ENCODE measurements around the gene VAMP2.
"Not testable (repeated sequence)": the region's sequence is repeated elsewhere in the genome, so short reads cannot be mapped to it uniquely, and the experiment has no call there.

VAMP2 gene

DNA sequence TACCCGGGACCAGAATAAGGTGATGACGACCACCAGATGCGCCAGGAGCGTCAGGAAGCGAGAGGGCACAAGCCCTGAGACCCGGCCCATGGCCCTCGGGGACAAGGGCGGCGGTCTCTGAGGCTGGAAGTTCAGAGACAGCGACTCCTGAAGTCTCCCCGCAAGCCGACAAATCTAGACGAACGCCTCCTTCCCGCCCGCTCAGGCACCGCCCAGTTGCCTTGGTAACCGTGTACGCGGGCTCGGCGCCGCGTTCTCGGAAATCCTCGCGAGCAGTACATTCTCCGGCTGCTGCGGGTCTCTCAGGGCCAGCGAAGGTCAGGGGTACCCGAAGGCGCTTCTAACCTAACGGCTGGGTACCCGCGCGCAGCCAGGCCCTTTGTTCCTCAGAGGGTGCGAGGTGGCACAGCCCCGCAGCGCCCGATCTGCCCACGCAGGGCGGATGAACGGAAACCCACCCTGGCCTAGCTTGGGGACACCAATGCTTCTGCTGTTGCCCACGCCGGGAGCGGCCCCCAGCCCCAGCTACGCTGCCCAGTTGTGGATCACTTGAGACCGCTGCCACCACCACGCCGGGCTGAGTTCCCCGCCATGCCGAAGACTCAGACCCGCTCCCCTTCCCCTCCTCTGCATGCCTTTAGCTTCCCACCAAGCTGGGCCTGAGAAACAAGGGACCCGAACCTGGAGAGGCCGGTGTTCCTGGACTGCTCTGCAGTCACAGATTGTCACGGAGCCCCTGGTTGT is 13.6 kb upstream of the VAMP2 start, which contains the start of gene TMEM107:
Gene TMEM107 (minus strand): TSS at position 184 of the 744 bp plus-strand sequence. CDS start 94 bp downstream, at position 90.
- DNase-seq (ENCODE audit: low spot score) = peak; percentile 93

DNA sequence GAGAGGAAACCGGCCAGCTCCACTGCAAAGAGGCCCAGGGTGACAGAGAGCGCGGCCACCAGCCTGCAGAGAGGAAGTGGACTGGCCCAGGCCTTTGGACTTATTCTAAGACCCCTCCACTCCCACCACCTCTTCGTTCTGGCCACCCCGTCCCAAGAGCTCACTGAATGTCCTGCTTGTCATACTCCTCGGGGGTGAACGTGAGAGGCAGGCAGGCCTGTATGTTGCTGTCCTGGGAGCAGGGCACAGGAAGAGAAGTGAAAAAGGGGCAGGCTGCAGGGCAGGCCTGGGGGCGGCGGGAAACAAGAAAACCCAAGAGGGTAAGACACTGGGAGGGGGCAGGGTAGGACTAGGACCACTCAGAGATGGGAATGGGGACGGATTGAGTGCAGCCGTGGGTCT is 13.0 kb upstream of the VAMP2 start:
- no peak for DNase-seq (ENCODE audit: low spot score)

DNA sequence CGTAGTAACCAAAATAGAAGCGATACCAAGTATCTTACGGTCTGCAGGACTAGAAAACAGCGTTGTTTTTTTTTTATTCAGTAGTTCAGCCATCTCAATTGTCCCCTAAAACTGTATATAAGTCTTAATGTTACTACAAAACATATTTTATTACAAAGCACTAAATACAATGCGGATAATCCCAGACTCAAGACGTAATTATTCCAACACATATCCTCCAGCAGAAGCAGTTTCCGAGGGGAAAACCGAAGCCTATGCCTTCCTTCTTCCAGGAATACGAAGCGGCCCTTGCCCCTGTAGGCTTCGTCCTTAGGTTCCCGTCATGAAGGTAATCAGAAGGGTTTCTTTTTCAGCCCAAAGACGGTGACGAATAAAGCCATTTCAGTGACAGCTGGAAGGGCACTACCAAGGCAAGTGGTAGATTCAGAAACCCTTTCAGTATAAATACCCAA is 11.1 kb upstream of the VAMP2 start:
- no peak for DNase-seq (ENCODE audit: low spot score)

DNA sequence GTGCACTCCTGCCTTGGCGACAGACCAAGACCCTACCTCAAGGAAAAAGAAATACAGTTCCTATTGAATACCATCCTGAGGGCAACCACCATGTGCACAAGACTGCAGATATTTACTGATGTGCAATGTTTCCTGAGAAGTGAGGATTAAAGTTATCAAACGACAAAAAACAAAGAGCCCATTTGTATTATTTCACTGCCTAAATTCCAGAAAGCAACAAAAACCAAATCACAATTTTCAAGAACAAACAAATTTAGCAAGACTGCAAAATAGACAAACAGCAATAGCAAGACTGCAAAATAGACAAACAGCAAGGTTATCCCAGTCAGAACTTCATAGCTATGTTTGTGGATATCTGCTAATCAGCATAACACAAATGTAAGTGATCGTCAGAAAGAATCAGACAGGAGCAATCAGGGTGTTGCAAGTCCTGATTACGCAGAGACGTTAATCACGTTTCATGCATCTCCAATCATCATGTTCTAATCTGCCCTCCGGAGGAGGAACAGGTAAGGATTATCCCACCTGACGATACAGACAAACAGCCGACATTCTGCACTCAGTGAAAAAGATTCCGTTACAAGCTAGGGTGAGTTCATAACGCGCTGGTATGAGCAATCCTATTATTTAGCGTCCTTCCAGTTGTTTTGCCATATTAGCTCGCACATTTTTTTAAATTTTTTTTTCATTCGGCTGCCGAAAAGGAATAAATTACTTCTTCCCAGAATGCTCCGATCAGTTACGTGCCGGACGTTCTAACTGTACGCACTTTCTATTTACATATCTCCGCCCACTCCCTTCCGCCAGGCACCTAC is 10.5 kb upstream of the VAMP2 start:
- no peak for DNase-seq (ENCODE audit: low spot score)

DNA sequence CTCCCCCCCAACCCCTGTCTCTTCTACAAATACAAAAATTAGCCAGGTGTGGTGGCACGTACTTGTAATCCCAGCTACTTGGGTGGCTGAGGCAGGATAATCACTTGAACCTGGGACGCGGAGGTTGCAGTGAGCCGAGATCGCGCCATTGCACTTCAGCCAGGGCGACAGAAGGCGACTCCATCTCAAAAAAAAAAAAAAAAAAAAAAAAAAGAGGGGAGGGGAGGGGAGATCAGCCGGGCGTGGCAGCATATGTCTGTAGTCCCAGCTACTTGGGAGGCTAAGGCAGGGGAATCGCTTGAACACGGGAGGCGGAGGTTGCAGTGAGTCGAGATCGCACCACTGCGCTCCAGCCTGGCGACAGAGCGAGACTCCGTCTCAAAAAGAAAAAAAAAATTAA is 7.4 kb upstream of the VAMP2 start:
- DNase-seq (ENCODE audit: low spot score) = not testable (repeated sequence)

DNA sequence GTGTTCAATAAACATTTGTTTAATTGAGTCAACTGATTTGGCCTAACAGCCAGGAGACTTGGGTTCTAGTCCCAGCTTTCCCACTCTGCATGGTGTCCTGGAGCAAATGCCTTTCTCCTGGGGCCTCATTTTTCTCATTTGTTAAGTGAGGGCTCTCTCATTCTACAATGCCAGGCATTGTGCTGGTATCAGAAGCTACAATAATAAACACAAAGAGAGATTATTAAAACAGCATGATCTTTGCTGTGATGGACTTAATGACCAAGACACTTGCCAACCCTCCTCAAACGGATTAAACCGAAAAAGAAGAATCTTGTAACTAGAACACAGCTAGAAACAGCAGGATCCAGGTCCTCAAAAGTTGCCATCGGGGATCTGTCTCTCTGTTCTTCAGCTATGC is 4.8 kb upstream of the VAMP2 start:
- DNase-seq (ENCODE audit: low spot score) = no peak

DNA sequence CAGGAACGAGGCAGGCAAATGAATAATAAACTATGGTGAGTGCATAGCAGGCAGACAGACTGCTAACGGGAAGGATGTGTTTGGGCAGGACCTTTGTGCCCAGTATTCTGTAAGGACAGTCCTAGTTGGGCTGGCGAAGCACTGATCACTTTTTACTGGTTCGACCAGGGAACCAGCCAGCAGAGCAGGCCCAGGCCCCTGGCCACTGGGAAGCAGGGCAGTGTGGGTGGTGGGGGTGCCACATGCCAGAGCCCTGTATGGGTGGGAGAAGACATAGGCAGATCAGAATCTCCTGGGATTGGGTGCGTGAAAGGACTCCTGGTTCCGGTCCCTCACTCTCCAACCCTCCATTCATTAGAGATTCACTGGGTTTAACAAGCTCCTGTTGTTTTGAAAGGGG is 4.0 kb upstream of the VAMP2 start:
- DNase-seq (ENCODE audit: low spot score) = no peak

DNA sequence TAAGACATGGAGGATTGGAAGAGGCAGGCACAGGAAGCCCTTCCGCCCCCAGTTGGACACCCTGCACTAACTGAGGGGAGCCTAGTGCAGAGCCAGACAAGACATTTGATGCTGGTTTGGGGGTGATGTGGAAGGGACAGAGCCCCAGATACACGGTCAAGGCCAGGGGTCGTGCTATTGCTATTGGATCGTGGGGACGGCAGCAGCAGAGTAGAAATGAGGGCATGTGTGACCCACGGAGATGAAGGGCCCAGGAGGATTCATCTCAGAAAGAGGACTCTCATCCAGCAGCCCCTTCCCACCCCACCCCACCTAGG is 2.0 kb upstream of the VAMP2 start:
- no peak for DNase-seq (ENCODE audit: low spot score)

DNA sequence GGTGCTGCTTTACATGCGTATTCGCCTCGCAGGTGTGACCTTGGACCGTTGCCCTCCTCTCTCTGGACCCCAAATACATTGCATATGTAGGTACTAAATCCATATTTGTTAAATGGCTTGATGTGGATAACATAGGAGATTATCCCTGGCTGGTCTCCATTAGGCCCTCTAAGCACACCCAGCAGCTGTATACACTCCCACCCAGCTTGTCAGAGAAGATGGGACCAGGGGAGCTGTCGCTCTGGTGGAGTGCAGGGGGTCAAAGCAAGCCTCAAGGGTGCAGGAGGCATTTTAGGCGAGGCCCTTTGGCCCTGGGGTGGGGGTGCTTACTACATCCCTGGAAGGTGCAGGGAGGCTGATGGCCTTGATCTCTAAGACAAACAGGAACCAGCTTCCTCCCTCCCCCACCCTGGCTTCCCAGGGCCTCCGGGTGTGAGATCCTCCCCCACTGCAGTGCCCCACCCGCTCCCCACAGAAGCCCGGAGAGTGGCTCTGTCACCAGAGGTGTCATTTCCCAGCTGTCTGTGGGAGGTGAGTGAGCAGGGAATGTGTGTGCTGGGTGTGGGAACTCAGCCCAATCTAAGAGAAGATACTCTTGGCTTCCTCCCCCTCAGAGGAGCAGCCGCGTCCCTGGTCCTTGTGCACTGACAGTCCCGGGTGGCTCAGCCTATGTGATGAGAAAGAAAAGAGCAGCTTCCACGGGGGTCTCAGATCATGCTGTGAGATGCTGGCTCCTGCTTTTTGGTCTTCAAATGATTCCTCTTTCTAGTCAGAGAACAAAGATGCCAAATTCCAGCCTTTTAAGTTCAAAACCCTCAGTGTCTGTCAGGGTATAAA is 1.4 kb upstream of the VAMP2 start:
- no peak for DNase-seq (ENCODE audit: low spot score)

DNA sequence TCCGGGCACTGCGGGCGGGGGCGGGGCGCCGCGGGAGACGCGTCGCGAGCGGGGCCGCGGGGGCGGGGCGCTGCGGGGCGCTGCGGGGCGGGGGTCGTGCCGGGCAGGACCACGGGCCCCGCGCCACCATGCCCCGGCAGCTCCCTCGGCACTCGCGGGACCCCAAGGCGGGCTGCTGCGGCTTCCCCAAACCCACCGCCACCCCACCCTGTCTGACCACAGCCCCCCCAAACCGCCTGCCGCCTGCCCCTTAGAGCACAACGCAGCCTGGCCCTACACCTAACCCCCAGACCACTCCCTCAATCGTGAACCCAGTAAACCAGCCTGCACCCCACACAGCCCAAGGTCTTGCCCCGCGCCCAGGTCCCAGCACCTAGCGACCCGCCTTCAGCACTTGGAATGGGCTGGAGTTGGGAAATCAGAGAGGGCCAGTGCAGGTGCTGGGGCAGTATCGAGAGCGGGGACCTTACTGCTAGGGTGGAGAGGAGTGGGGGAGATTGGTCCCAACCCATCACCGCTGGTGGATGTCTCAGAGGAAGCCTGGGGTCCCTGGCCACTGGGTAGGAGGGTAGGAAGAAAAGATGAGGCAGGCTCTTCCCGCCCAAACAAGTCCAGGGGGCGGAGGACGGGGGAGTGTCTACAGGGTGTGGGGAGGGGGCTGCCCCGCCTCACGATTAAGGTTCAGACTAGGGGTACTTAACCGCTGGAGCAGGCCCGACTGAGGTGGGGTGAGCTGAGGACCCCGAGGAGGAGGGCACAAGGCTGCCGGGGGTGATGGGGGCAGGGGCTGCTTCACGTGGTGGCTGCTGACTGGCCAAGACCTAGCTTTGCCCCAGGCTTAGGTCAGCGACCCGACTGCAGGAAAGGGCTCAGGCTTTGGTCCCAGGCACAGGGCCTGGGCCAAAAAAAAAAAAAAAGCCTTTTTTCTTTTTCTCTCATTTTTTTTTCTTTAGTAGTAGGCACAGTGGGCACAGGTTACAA is 539 bp upstream of the VAMP2 start:
- DNase-seq (ENCODE audit: low spot score) = no peak

DNA sequence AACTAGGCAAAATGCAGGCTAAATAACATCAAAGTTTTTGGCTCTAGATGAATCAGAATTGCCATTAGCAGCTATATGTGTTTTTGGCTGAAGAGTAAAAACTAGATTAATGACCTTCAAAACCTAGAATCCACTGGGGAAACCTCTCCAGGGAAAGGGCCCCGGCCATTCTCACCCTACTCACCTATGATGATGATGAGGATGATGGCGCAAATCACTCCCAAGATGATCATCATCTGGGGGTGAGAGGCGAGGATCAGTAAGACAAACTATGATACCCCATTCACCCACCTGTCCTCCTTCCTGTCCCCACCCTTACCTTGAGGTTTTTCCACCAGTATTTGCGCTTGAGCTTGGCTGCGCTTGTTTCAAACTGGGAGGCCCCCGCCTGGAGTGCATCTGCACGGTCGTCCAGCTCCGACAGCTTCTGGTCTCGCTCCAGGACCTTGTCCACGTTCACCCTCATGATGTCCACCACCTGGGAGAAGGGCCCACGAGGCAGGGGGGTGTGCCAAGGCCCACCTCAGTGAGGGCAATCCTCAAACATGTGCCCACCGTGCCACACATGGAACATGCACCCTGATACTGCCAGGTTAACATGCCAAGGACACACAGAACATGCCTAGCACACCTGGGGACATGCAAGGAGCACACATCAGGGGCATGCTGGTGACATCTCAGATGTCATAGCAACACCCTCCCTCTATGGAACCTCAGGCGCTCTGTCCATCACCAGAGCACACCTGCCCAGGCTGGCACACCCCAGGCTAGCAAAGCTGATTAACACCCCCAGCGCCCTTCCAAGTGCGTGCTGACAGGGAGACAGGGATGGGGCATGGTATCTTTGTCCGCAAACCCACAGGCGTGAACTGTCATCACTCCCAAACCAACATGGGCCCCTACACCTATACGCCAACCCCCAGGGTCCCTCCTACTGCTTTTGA is 1.2 kb downstream of the VAMP2 start:
- DNase-seq (ENCODE audit: low spot score) = no peak

DNA sequence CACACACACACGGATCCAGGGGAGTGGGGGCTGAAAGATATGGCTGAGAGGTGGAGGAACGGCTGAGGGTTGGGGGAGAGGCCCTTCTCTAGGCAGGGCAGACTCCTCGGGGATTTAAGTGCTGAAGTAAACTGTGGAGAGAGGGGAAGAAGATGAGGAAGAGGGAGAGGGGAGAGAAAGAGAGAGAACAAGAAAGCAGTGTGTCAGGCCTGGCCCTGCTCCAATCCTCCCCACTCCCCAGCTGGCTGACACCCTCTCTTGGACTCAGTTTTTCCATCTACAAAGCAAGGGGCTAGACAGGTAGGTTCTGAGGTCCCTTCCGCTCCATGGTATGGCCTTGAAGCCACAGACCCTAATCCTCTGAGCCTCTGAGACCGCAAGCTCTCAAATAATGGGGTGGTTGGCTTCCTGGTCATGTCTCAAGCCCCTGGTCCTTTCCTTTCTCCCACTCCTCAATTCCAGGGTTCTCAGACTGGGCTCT is 2.0 kb downstream of the VAMP2 start:
- no peak for DNase-seq (ENCODE audit: low spot score)

DNA sequence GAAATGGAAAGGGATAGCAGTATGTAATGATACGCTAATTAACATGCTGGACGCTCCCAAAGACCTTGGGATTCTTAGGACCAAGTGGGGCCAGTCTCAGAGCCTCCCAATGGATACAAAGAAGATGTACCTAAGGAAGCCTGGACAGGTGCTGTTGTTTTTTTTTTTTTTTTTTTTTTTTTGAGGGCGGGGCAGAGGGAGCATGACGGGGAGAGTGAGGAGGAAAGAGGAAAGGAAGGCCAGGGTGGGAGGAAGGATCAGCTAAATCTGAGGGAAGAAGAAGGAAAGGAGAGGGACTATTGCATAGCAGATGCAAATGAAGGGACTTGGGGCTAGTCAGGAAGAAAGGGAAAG is 2.5 kb downstream of the VAMP2 start:
- no peak for DNase-seq (ENCODE audit: low spot score)

DNA sequence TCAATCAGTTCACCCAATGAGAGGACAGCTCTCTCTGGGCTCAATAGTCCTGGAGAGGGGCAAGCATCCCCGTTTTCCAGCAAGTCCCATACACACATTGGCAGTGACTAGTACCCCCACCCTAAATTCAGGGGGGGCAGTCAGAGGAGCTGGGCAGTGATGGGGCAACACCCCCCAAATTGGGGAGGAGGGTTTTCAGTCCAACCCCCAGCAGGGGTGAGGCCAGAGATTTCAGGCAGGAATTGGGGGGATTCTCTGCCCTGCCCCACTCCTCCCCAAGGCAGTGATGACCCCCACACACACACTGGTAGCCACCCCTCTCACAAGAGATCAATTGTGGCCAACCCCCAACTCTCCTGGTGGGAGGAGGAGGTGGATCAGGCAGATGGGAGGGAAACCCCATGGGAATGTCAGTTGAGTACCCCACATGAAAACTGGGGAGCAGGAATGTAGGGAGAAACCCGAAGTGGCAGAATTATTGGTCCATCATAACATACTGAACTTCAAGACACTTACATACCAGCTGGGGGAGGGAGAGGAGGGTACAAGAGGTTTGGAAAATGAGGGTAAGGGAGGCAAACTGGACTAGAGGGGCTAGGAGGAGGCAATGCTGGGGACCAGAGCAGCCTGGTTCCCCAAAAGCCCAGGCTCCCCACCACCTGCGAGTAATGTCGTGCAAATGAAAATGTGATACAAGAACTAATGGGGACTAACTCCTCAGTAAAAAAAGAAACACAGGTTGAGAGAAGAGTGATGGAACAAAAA is 3.1 kb downstream of the VAMP2 start:
- DNase-seq (ENCODE audit: low spot score) = no peak

DNA sequence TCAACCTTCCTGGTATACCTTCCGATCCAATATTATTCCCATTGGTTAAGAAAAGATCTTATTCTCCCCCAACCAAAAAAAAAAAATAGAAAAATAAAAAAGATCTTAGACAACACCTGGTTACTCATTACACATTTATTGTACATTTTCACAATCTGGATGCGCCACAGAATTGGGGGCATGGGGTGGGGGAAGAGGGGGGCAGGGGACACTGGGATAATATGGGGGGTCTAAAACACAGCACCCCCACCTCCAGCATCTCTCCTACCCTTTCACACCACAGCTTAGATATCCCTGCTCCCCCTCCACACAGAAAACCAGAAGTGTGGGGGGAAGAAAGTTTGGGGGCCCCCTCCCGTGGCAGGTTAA is 3.7 kb downstream of the VAMP2 start:
- no peak for DNase-seq (ENCODE audit: low spot score)

DNA sequence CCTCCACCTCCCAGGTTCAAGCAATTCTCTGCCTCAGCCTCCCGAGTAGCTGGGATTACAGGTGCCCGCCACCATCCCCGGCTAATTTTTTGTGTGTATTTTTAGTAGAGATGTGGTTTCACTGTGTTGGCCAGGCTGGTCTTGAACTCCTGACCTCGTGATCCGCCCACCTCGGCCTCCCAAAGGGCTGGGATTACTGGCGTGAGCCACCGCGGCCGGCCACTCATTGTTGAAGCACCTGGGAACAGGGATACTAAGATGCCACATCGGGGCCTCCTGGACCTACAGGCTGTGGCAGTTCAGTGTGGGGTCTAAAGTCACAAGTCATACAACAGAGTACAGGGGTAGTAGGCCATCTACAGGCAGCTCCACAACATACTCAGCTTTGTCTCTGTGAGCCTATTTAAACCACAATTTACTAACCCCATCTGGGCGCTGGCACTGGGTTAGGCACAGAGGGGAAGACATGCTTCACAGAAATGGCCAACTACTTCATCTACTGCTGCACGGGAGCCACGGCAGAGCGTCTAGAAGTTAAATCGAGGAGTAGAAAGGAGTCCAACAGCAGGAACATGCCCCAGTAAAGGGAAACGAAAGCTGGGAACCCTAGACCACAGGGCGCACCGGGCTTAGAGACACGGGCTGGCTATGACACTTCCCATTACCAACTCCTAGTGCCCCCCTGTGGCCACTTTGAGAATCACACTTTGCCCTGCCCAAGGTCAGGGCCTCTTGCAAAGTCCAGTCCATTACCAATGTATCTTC is 4.3 kb downstream of the VAMP2 start:
- peak; percentile 87 for DNase-seq (ENCODE audit: low spot score)

DNA sequence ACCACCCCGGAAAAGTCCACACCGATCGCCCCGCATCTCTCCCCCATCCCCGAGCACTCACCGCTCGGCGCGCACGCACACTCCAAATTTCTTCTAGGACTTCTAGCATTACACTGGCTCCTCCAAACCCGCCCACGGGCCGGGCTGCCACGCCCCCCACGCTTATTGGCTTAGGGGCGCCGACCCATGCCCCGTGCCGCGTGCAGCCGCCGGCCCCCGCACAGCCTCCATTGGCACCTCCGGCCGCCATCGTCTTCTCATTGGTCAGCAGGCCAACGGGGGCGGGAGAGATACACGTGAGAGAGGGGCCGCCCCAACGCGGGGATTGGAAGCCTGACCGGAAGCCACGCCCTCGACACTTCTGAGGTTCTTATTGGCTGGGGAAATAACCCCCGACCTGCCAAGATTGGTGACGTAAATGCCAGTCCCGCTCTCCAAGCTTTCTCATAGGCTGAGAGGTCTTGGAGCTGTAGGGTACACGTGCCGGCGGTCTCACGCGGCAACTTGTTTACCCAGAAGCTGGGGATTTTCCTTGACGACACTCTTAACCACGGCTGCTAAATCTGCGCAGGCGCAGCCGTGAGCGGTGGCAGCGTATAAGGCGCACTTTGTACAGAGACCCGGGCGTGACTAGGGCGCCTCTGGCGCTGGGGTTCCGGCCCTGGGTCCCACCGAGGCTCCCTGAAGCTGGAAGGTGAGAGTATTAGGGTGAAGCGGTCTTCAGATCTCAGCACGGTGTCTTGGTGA is 6.3 kb downstream of the VAMP2 start:
- DNase-seq (ENCODE audit: low spot score) = peak; percentile 100

DNA sequence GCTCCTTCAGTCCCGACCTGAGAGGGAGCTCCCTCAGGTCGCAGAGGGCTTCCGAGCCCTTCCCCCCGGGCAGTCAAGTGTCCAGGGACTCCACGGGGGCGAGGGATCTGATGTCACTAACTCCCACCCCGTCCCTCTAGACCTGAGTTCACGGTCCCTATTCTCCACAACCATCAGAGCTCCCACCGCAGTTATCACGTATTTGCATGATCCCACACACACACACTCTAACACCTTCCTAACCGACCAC is 6.8 kb downstream of the VAMP2 start:
- no peak for DNase-seq (ENCODE audit: low spot score)
